ENCODE data around the gene VEGFA. TPM values are rescaled to one million over a fixed set of nuclear protein-coding genes. Genes with fewer than 3 reads are reported as not detected.

VEGFA gene
- total RNA-seq, 1 donor from 2014 or later, result 236 TPM

DNA sequence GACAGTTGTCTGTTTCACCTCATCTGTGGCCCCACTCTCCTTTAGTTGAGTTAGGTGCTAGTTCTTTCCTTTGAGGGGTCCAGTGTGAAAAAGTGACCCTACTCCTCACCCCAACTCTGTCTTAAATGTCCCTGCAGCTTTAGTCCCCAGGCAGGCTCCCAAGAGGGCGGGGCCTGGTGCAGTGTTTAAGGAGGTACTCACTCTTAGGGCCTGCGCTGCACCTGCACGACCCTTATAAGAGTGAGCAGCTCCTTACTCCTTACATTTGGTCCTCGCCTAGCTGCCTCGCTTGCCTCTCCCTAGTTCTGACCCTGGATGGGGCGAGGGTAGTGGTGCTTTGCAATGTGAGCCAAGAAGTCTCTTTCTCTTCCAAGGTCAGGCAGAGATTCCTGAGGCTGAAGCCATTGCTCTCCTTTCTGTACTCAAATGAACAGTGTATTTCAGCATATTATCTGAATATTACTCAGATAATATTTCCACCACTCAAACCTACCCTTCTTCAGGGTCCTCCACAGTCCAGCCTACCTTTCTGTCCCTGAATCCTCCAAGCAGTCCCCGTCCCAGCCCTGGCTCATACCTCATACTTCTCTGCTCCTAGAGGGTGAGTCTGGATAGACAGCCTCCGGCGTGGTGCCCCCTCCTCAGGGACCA is 11.9 kb upstream of the VEGFA start:
- no peak overlapping the region for H3K4me3 ChIP-seq (ENCODE audit: low read depth, low read length)
- H3K36me3 ChIP-seq (ENCODE audit: control insufficient read depth, insufficient read depth, low read length), result no peaks in the 10 kb centered on the region
- TF ChIP-seq, protein P1, sequence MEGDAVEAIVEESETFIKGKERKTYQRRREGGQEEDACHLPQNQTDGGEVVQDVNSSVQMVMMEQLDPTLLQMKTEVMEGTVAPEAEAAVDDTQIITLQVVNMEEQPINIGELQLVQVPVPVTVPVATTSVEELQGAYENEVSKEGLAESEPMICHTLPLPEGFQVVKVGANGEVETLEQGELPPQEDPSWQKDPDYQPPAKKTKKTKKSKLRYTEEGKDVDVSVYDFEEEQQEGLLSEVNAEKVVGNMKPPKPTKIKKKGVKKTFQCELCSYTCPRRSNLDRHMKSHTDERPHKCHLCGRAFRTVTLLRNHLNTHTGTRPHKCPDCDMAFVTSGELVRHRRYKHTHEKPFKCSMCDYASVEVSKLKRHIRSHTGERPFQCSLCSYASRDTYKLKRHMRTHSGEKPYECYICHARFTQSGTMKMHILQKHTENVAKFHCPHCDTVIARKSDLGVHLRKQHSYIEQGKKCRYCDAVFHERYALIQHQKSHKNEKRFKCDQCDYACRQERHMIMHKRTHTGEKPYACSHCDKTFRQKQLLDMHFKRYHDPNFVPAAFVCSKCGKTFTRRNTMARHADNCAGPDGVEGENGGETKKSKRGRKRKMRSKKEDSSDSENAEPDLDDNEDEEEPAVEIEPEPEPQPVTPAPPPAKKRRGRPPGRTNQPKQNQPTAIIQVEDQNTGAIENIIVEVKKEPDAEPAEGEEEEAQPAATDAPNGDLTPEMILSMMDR (IDR thresholded peaks at IDR 0.05; ENCODE audit: insufficient read depth, low read length, poor library complexity, severe bottlenecking), result no peak
- DNase-seq (ENCODE audit: low read depth), result no peak
- peaks cover 6% of the 10 kb centered on the region for H3K27me3 ChIP-seq (ENCODE audit: control insufficient read depth, insufficient read depth, low read length)

DNA sequence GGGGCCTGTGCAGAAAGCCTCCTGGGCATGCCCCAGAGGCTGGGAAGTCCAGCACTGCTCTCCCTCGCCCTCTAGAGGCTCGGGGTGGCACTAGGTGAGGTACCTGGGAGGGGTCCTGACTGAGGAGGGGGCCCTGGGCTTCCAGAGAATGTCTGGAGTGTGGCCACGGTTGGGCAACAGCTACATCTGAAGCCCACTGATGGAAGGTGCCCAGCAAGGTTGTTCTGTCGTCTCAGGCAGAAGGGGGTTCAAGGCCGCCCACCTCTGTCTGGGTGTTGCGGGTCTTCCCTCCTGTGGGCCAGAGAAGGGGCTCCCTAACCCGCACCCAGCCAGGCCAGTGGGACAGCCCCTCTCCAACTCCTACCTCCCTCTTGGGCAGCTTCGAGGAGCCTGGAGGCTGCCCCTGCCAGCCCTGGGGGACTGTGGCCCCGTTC is 11.4 kb upstream of the VEGFA start:
- TF ChIP-seq, protein P1 (IDR thresholded peaks at IDR 0.05; ENCODE audit: insufficient read depth, low read length, poor library complexity, severe bottlenecking), result peak; percentile 81
- Histone ChIP-seq H3K27me3 (ENCODE audit: control insufficient read depth, insufficient read depth, low read length) (peaks cover 6% of the 10 kb centered on the region), H3K36me3 (ENCODE audit: control insufficient read depth, insufficient read depth, low read length) (no peaks in the 10 kb centered on the region), H3K4me3 (ENCODE audit: low read depth, low read length) (no peak overlapping the region)
- DNase-seq (ENCODE audit: low read depth), result no peak

DNA sequence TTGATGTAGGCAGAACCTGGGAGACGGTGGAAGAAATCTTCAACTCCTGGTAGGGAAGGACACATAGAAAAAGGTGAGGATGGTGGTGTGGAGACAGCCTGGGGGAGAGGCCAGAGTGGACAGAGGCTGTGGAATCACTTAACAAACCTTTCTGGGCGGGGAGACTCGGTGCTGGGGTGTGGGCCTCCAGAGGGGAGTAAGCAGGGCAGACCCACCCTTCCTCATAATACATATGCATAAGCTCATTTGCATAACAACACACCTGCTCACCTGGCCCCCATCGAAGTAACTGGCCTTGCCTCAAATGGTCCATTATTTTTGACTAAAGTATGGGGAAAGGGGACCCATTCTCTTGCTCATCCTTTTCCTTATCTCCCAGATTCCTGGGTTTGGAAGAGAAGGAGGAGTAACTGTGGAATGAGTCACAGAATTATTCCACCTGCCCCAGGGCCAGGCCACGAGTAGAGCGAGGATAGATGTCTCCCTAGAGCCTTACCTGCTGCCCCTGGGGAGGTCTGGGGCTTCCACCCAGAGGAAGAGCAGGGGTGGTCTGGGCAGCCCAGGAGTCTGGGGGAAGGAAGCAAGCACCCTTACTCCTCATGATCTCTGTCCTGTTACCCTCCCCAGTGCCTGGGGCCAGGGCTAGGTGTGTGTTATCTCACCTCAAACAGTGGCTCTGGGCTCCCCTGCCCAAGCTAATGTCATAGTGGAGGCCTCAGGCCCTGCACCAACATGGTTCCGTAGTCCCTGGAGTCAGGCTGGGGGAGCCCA is 10.7 kb upstream of the VEGFA start:
- TF ChIP-seq, protein P1 (IDR thresholded peaks at IDR 0.05; ENCODE audit: insufficient read depth, low read length, poor library complexity, severe bottlenecking), result no peak

DNA sequence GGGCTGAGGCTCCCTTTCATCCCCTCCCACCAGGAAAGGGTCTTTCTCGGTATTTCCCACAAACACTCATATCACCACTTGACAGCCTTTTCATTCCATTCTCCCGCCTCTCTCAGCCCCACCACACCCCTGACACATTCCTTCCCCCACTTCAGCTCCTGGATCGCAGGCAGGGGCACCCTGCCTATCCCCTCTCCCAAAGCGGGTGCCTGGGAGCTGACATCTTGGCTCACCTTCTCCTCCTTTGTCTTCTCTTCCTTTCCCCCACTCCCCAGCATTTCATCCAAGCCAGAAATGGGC is 10.2 kb upstream of the VEGFA start:
- DNase-seq (ENCODE audit: low read depth), result no peak
- no peak overlapping the region for H3K4me3 ChIP-seq (ENCODE audit: low read depth, low read length)
- TF ChIP-seq, protein P1 (IDR thresholded peaks at IDR 0.05; ENCODE audit: insufficient read depth, low read length, poor library complexity, severe bottlenecking), result no peak

More for the DNA sequence above, 10.7 kb upstream of the VEGFA start:
- Histone ChIP-seq H3K27me3 (ENCODE audit: control insufficient read depth, insufficient read depth, low read length) (peaks cover 6% of the 10 kb centered on the region), H3K4me3 (ENCODE audit: low read depth, low read length) (no peak overlapping the region), H3K36me3 (ENCODE audit: control insufficient read depth, insufficient read depth, low read length) (no peaks in the 10 kb centered on the region)
- DNase-seq (ENCODE audit: low read depth), result no peak

DNA sequence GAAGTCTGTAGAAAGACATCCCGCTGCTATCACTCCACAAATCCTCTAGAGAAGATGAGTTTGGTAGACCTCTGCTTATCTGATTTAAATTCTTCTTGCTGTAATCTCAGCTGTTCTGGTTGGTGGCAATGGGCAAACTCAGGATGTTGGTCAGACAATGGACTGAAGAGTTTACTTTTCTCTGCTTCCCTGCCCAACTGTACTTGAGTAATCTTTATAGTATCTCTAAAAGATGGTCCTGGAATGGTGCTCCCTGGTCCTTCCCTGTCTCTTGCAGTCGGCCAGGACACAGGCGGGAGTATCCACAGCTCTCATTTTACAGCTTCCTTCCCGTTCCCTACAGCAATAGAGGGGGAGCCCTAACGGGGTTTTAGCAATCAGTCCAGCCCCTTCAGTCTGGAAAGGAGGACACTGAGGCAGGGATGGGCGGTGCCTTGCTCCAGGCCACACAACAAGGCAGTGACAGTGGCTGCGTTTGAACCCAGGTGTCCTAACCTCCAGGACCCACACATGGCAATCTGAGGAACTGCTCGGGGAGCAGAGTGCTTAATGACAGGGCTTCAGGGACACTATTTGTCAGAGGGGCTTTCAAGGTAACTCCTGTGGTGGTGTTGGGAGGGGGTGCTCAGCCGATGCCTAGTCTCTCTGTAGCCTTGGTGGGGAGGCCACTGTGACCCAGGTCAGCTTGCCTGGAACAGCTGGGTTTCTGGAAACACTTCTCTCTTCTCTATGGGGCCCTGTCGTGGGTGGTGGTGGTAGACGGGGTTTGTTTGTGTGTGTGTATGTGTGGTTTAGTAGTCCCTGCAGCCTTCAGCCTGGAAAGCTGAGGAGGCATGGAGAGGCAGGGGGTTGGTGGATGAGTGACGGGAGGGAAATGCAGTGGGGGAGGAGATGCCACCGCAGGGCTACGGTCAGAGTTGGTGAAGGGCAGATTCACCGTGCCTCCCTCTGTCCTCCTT is 9.5 kb upstream of the VEGFA start:
- Histone ChIP-seq H3K36me3 (ENCODE audit: control insufficient read depth, insufficient read depth, low read length) (no peaks in the 10 kb centered on the region), H3K27me3 (ENCODE audit: control insufficient read depth, insufficient read depth, low read length) (peaks cover 6% of the 10 kb centered on the region), H3K4me3 (ENCODE audit: low read depth, low read length) (no peak overlapping the region)
- TF ChIP-seq, protein P1 (IDR thresholded peaks at IDR 0.05; ENCODE audit: insufficient read depth, low read length, poor library complexity, severe bottlenecking), result no peak
- DNase-seq (ENCODE audit: low read depth), result no peak

More for the DNA sequence above, 10.2 kb upstream of the VEGFA start:
- peaks cover 6% of the 10 kb centered on the region for H3K27me3 ChIP-seq (ENCODE audit: control insufficient read depth, insufficient read depth, low read length)
- H3K36me3 ChIP-seq (ENCODE audit: control insufficient read depth, insufficient read depth, low read length), result no peaks in the 10 kb centered on the region
